Measurements from ENCODE around the gene HSPG2.

DNA sequence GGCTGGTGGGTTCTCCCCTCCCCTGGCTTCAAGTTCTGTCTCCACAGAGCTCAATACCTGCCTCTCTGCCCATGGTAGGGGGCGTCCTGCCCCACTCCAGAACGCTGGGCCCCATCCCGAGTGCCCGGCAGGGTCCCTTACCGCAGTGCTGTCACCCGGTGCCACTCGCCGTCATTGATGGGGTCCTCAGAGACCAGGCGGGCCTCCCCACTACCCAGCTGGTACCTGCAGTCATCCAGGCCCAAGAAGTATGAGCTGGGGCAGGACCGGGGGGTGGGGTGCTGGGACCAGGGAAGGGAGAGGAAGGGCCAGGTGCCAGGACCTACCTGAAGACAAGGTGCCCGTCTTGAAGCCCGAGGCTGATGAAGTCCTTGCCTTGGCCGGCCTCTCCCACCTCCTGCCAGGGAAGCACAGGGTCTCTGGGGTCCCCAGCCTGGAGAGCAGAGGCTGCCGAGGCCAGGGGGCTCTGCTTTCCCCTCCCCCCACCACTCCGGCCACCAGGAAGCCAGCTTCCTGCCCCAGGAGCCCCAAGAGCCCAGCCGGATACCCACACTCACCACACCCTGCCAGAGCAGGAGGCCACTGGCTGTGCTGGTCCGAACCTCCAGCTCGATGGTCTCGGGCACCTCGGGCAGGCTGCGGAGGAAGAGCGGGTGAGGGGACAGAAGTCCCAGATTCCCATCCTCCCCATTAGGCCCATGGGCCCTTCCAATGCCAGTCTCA is 113.0 kb downstream of the HSPG2 start:
- TF ChIP-seq SMC3 (conservative IDR thresholded peaks at IDR 0.05; ENCODE audit: insufficient read depth, low read depth, low read length) (no peak), MBD2 (IDR thresholded peaks at IDR 0.05; ENCODE audit: borderline replicate concordance, low read depth) (no peak), ZNF274 (IDR thresholded peaks at IDR 0.05; ENCODE audit: borderline replicate concordance, low read depth, low read length) (no peak)
- TF ChIP-seq, protein P1, sequence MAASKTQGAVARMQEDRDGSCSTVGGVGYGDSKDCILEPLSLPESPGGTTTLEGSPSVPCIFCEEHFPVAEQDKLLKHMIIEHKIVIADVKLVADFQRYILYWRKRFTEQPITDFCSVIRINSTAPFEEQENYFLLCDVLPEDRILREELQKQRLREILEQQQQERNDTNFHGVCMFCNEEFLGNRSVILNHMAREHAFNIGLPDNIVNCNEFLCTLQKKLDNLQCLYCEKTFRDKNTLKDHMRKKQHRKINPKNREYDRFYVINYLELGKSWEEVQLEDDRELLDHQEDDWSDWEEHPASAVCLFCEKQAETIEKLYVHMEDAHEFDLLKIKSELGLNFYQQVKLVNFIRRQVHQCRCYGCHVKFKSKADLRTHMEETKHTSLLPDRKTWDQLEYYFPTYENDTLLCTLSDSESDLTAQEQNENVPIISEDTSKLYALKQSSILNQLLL (CRISPR knock-in tag; IDR thresholded peaks at IDR 0.05; ENCODE audit: borderline replicate concordance): no peak
- TF ChIP-seq, protein P2, sequence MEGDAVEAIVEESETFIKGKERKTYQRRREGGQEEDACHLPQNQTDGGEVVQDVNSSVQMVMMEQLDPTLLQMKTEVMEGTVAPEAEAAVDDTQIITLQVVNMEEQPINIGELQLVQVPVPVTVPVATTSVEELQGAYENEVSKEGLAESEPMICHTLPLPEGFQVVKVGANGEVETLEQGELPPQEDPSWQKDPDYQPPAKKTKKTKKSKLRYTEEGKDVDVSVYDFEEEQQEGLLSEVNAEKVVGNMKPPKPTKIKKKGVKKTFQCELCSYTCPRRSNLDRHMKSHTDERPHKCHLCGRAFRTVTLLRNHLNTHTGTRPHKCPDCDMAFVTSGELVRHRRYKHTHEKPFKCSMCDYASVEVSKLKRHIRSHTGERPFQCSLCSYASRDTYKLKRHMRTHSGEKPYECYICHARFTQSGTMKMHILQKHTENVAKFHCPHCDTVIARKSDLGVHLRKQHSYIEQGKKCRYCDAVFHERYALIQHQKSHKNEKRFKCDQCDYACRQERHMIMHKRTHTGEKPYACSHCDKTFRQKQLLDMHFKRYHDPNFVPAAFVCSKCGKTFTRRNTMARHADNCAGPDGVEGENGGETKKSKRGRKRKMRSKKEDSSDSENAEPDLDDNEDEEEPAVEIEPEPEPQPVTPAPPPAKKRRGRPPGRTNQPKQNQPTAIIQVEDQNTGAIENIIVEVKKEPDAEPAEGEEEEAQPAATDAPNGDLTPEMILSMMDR (IDR thresholded peaks at IDR 0.05 in 2 of 3, conservative IDR thresholded peaks at IDR 0.05 in 1 of 3; ENCODE audit: insufficient read depth in 2 of 3, low read depth in 1 of 3, low read length in 3 of 3): no peak
